HepG2 (cell line): ENCODE data around the gene CASP1.

Source experiments
- EZH2 ChIP-seq: conservative IDR thresholded peaks from 2 replicates; pipeline ENCODE4 v1.6.1; 2012; ENCODE audit warnings: mild to moderate bottlenecking, low read depth, low read length, moderate library complexity
- FOXA3 ChIP-seq: IDR thresholded peaks from 2 replicates; pipeline ENCODE4 v1.6.1; 2016; ENCODE audit warnings: missing genetic modification reagents, missing compliant biosample characterization
- TF ChIP-seq, protein P1 (sequence below): sonication (generic); formaldehyde crosslinking; IDR thresholded peaks from 2 replicates; pipeline ENCODE4 v1.4.0; 2020; ENCODE audit warnings: missing genetic modification reagents, borderline replicate concordance
- TF ChIP-seq, protein P2 (sequence below): sonication (generic); formaldehyde crosslinking; IDR thresholded peaks from 2 replicates; pipeline ENCODE4 v1.4.0; 2020; ENCODE audit warnings: low read depth, missing genetic modification reagents

DNA sequence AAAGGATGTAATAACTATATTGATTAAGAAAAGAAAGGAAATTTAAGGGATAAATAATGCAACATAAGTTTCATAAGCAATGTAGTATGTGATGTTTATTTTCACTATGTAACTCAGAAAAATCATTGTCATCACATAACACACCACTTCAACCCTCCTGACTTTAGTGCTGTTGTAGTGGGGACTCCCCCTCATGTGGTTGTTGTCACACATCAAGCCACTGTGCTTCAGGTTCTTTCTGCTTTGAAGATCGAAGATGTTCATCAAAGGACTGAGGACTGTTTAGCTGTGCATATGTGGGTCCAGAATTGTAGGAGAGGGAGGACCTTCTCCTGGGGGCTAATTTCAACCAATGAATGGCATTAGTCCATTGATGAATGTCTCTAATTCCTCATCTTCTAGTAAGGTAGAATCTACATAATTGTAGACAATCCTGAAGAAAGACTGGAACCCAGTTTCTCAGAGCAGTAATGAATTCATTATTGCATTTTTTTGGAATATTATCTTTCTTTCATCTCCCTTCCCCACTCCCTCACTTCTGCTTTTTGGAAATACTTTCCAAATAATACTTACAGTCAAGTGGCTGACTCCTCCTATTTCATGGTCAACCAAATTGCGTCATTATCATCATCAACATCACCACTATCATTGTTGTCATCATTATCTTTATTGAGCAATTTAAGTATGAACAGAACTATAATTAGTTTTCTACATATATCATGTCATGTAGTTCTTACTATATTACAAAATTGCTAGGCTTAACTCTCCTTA is 20.0 kb upstream of the CASP1 start:
- TF ChIP-seq EZH2 (no peak), FOXA3 (CRISPR knock-in tag) (no peak)
- TF ChIP-seq, protein P1, sequence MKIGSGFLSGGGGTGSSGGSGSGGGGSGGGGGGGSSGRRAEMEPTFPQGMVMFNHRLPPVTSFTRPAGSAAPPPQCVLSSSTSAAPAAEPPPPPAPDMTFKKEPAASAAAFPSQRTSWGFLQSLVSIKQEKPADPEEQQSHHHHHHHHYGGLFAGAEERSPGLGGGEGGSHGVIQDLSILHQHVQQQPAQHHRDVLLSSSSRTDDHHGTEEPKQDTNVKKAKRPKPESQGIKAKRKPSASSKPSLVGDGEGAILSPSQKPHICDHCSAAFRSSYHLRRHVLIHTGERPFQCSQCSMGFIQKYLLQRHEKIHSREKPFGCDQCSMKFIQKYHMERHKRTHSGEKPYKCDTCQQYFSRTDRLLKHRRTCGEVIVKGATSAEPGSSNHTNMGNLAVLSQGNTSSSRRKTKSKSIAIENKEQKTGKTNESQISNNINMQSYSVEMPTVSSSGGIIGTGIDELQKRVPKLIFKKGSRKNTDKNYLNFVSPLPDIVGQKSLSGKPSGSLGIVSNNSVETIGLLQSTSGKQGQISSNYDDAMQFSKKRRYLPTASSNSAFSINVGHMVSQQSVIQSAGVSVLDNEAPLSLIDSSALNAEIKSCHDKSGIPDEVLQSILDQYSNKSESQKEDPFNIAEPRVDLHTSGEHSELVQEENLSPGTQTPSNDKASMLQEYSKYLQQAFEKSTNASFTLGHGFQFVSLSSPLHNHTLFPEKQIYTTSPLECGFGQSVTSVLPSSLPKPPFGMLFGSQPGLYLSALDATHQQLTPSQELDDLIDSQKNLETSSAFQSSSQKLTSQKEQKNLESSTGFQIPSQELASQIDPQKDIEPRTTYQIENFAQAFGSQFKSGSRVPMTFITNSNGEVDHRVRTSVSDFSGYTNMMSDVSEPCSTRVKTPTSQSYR, result no peak
- TF ChIP-seq, protein P2, sequence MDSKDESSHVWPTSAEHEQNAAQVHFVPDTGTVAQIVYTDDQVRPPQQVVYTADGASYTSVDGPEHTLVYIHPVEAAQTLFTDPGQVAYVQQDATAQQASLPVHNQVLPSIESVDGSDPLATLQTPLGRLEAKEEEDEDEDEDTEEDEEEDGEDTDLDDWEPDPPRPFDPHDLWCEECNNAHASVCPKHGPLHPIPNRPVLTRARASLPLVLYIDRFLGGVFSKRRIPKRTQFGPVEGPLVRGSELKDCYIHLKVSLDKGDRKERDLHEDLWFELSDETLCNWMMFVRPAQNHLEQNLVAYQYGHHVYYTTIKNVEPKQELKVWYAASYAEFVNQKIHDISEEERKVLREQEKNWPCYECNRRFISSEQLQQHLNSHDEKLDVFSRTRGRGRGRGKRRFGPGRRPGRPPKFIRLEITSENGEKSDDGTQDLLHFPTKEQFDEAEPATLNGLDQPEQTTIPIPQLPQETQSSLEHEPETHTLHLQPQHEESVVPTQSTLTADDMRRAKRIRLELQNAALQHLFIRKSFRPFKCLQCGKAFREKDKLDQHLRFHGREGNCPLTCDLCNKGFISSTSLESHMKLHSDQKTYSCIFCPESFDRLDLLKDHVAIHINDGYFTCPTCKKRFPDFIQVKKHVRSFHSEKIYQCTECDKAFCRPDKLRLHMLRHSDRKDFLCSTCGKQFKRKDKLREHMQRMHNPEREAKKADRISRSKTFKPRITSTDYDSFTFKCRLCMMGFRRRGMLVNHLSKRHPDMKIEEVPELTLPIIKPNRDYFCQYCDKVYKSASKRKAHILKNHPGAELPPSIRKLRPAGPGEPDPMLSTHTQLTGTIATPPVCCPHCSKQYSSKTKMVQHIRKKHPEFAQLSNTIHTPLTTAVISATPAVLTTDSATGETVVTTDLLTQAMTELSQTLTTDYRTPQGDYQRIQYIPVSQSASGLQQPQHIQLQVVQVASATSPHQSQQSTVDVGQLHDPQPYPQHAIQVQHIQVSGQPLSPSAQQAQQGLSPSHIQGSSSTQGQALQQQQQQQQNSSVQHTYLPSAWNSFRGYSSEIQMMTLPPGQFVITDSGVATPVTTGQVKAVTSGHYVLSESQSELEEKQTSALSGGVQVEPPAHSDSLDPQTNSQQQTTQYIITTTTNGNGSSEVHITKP (CRISPR knock-in tag), result no peak
